ENCODE data around the gene FMO3.

Gene FMO3

DNA sequence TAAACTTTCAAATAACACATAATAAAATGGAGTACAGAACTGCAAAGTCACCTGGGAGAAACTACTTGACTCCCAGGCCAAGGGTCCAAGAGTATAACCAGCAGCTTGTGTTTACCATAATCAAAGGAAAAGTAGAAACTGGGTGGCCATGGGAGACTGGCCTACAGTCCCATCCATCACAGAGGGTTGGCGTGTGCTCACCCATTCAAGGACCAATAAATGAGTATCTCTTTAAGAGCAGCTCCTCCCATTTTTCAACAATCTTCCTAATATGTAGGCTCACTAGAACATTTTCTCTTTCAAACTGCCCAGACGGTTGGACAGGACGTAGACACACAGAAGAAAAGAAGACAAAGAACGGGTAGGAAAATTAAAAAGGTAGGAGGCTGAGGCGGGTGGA, at the start of gene FMO3:
Gene FMO3 (plus strand): TSS at position 302 of the 400 bp plus-strand sequence. CDS start 1,754 bp downstream, outside the sequence.
- DNase-seq (ENCODE audit: low read depth in 1 of 2, low spot score in 1 of 2): no peak

- DNase-seq (ENCODE audit: low read depth in 1 of 2, low spot score in 1 of 2): no peak
Observed at GRCh38 chr1:171048014-171048413, 42.7 kb upstream of the FMO3 start.

DNA sequence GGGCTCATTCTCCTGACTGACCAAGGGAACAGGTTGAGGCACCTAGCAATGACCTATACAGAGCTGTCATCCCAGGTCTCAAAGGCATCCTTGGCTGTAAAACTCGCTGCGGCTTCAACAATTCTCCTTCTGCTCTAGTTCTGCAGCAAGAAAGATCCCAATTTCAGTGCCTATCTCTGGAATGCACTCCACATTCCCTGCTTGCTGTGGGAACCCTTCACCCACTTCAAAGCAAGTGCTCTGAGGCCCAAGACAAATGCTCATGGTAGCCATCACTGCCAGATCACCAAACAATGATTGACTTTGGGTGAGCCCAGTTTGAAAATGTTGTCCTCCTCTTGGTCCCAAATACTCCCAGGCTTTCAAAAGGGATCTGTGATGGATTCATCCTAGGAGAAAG, 37.7 kb upstream of the FMO3 start:
- no peak for DNase-seq (ENCODE audit: low read depth in 1 of 2, low spot score in 1 of 2)

DNA sequence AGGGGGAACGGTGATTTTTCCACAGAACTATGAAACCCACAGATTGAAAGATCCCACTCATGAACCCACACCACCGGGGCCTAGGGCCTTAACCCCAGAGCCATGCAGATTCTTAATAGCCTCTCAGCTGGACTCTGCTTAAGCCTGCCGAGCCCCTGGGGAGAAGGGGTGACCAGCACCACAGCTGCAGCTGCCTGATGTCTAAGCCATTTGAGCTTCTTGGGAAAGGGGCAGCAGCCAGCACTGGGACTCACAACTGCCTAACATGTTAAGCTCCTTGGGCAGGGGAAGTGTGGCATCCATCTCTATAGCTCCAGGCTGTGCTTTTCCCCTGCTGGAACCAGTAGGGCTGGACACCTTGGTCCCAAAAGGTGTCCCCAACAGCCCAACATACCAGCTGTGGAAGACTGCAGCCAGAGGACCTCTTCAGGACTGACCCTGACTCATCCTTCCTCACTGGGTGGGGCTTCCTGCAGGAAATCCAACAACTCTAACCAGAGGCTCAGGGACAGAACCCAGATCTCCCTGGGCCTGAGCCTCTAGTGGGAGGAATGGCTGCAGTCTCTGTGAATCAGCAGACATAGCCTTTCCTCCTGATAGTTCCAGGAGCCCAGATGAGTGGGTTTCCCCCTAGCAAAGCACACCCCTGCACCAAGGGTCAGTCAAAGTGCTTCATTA, 34.6 kb upstream of the FMO3 start:
- DNase-seq (ENCODE audit: low read depth in 1 of 2, low spot score in 1 of 2): no peak

- DNase-seq (ENCODE audit: low read depth in 1 of 2, low spot score in 1 of 2): no peak
Observed at GRCh38 chr1:171061425-171062143, 29.1 kb upstream of the FMO3 start.

DNA sequence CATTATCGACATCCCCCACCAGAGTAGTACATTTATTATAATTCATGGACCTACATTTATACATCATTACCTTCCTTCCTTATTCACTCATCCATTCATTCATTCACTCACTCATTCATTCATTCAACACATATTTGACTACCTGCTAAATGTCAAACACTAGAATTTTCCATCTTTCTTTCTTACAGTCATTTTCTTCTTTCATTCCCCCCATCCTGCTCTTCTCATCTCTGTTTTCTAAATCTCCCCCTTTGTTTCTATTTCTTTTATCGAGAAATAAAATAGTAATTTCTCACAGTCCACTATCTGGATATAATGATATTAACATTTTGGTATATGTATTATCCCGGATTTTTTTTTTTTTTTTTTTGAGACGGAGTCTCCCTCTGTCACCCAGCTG, 27.8 kb upstream of the FMO3 start:
- no peak for DNase-seq (ENCODE audit: low read depth in 1 of 2, low spot score in 1 of 2)

DNA sequence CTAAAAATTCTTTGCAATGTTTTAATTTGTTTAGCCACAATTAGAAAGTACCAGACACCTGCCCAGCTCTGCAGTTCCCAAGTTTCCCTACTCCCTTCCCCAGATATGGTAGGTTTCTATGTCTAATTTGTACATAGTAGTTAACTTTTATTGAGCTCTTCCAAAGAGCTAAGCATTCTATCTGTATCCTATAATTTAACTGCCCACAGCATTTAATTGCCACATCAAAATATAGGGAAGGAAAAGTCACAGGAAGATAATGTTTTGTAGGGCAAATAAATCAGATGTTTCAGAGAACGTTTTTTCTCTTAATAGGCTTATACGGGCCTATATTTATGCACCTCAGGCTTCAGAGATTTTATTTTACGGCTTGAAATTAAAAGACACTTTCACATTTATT, 15.7 kb upstream of the FMO3 start:
- no peak for DNase-seq (ENCODE audit: low read depth in 1 of 2, low spot score in 1 of 2)

DNA sequence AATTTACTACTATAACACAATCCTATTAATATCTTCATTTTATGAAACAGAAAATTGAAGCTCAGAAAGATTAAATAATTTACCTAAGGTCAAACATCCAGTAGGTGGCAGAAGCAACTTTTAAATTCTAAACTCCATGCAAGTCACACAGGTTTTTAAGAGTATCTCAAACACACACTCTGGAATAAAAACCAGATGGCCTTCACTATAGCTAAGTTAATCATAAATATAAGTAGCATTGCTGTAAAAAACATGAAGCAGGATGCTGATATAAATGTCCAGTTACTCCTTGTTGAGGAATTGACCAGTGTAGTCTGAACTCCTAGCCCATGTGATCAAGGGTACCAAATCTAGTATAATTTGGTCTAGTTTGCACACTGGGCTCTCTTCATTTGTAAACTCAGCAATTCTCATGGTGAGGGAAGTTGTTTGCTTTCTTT, 9.4 kb upstream of the FMO3 start:
- DNase-seq (ENCODE audit: low read depth in 1 of 2, low spot score in 1 of 2): no peak

GRCh38 chr1:171081763-171082201, 8.9 kb upstream of the FMO3 start:
- no peak for DNase-seq (ENCODE audit: low read depth in 1 of 2, low spot score in 1 of 2)

GRCh38 chr1:171082606-171083005, 8.1 kb upstream of the FMO3 start:
- no peak for DNase-seq (ENCODE audit: low read depth in 1 of 2, low spot score in 1 of 2)

DNA sequence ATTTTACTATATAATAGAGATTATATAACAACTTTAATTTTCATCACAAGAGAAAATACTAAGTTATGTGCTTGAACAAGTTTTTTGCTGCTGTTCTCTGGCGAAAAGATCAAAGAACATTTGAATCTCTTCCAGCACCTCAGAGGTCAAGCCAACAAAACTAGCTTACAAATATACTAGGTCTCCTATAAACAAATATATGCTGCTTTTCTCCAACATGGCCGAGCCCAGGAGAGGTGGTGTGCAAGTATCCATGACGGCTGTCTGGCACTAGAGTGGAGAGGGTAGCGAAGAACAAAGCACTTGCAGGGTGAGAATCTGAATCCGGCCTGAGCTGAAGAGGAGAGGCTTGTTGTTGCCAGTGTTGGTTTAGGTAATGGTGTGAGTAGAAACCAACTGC, 7.5 kb upstream of the FMO3 start:
- DNase-seq (ENCODE audit: low read depth in 1 of 2, low spot score in 1 of 2): no peak

GRCh38 chr1:171084091-171084490, 6.6 kb upstream of the FMO3 start:
- no peak for DNase-seq (ENCODE audit: low read depth in 1 of 2, low spot score in 1 of 2)

GRCh38 chr1:171084870-171085269, 5.8 kb upstream of the FMO3 start:
- DNase-seq (ENCODE audit: low read depth in 1 of 2, low spot score in 1 of 2): no peak

DNA sequence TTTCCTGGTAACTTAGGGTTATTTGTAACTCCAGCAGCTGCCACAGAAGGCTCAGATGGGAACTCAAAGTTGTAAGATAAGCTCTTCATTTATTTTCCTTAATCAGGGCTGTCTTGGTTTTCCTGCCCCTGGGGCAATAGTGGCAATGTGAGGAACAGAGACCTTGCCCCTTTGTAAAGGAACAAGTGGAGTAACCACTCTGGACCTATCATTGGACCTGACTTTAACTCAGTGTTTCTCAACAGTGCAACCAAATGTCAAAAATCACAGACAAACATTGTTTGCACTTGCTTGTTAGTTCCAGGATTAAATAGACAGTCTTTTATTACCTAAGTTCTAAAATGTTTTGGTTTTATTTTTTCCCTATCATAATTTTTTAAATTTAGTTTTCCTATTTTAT, 2.8 kb upstream of the FMO3 start:
- DNase-seq (ENCODE audit: low read depth in 1 of 2, low spot score in 1 of 2): no peak

- DNase-seq (ENCODE audit: low read depth in 1 of 2, low spot score in 1 of 2): no peak
Observed at GRCh38 chr1:171103862-171104261, 13.2 kb downstream of the FMO3 start.

GRCh38 chr1:171107262-171107940, 16.7 kb downstream of the FMO3 start:
- DNase-seq (ENCODE audit: low read depth in 1 of 2, low spot score in 1 of 2): no peak

DNA sequence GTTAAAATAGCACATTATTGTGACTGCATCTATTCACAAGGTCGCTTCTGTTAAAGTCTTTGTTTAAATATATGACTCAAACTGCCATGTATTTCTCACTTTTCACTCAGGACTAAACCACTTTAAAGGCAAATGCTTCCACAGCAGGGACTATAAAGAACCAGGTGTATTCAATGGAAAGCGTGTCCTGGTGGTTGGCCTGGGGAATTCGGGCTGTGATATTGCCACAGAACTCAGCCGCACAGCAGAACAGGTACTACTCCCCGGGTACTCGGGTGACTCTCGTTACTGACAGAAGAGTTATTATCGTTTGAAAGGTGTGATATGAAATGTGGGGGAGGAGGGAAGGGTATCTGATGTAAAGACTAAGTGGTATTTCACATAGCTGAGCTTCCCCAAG, 17.3 kb downstream of the FMO3 start:
- no peak for DNase-seq (ENCODE audit: low read depth in 1 of 2, low spot score in 1 of 2)

GRCh38 chr1:171109966-171110365, 19.3 kb downstream of the FMO3 start:
- no peak for DNase-seq (ENCODE audit: low read depth in 1 of 2, low spot score in 1 of 2)

DNA sequence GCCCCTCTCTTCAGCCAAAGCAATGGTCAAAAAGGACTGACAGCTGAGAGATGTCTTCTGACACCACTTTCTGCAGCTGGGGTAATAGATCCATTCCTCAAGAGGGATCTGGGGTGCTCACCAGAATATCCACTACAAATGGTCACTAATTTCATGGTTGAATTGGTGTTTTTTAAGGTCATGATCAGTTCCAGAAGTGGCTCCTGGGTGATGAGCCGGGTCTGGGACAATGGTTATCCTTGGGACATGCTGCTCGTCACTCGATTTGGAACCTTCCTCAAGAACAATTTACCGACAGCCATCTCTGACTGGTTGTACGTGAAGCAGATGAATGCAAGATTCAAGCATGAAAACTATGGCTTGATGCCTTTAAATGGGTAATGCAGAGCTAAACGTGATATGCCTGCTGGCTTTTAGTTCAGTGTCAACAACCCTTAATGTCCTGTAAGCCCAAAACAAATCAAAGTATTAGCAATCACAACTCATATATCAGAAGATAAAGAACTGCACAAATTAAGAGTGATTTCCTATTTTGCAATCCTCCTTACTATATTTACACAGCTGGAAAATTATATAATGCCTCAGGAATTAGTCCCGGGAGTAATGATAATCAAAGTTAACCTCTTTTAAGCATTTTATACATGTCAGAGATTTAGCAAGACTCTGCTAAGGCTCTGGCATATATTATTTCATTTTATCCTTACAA, 20.1 kb downstream of the FMO3 start:
- DNase-seq (ENCODE audit: low read depth in 1 of 2, low spot score in 1 of 2): no peak

DNA sequence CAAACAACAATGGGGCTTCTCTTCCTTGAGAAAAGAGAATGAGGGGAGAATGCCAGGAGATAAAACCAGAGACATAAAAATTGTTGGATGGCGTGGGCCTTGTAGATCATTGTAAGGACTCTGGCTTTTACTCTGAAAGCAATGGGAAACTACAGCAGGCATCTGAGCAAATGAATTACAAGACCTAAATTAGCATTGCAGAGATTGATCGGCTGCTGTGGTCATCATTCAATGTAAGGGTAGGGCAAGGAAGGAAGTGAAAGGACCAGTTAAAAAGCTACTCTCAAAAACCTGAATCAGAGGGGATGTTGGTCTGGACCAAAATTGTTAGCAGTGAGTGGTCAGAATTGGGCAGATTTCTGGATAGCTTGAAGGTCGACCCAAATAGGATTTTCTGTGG, 21.4 kb downstream of the FMO3 start:
- DNase-seq (ENCODE audit: low read depth in 1 of 2, low spot score in 1 of 2): no peak

DNA sequence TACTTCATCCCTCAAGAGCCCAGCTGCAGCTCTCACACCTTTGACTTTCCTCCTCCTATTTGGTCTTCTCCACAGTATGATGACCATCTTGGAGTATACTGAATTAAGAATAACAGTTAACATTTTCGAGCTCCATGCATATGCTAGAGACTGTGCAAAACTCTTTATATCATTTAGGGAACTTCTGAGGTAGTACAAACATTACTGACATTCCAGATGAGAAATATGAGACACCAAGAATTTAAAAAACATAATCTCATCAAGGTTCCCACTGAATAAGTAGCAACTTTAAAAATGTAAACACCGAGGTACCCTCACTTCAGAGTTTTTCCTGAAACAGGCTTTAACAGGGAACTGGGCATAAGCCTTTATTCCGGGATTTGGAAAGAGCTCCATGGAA, 22.7 kb downstream of the FMO3 start:
- DNase-seq (ENCODE audit: low read depth in 1 of 2, low spot score in 1 of 2): no peak
